GM21723 (cell line): Measurements from ENCODE around the gene DSEL.

Experiments used
- ATAC-seq: cut with Tn5 transposase; IDR thresholded peaks from one replicate; pipeline ENCODE4 v1.9.1; 2021; ENCODE audit warnings: mild to moderate bottlenecking, moderate library complexity; ENCODE audit not compliant: unreplicated experiment

The DSEL gene

GRCh38 chr18:67504739-67505138 is 11.8 kb downstream of the DSEL start:
- no peak for ATAC-seq

- ATAC-seq, result no peak
Observed at GRCh38 chr18:67500522-67501205, 15.9 kb downstream of the DSEL start.

- no peak for ATAC-seq
Observed at GRCh38 chr18:67496469-67496868, 20.1 kb downstream of the DSEL start.

- ATAC-seq, result no peak
Observed at GRCh38 chr18:67486534-67486933, 30.0 kb downstream of the DSEL start.

GRCh38 chr18:67485655-67486054 is 30.9 kb downstream of the DSEL start:
- no peak for ATAC-seq

GRCh38 chr18:67484458-67484857 is 32.1 kb downstream of the DSEL start:
- no peak for ATAC-seq

GRCh38 chr18:67483952-67484351 is 32.6 kb downstream of the DSEL start:
- no peak for ATAC-seq

GRCh38 chr18:67483237-67483636 is 33.3 kb downstream of the DSEL start:
- no peak for ATAC-seq

GRCh38 chr18:67478249-67478648 is 38.3 kb downstream of the DSEL start:
- no peak for ATAC-seq

GRCh38 chr18:67477522-67477921 is 39.0 kb downstream of the DSEL start:
- ATAC-seq, result no peak

GRCh38 chr18:67476585-67476984 is 39.9 kb downstream of the DSEL start:
- no peak for ATAC-seq

GRCh38 chr18:67475673-67476072 is 40.8 kb downstream of the DSEL start:
- ATAC-seq, result no peak

- no peak for ATAC-seq
Observed at GRCh38 chr18:67468038-67468437, 48.5 kb downstream of the DSEL start.

GRCh38 chr18:67467188-67467587 is 49.3 kb downstream of the DSEL start:
- no peak for ATAC-seq

- ATAC-seq, result no peak
Observed at GRCh38 chr18:67464499-67464898, 52.0 kb downstream of the DSEL start.

GRCh38 chr18:67463829-67464228 is 52.7 kb downstream of the DSEL start:
- no peak for ATAC-seq

GRCh38 chr18:67456711-67457110 is 59.8 kb downstream of the DSEL start:
- no peak for ATAC-seq
